Measurements from ENCODE around the gene MRPL12. TPM values are rescaled to one million over a fixed set of nuclear protein-coding genes. Genes with fewer than 3 reads are reported as not detected.

Gene MRPL12
- polyA plus RNA-seq, 4 donors: 46.3 to 258 (median 170) TPM

DNA sequence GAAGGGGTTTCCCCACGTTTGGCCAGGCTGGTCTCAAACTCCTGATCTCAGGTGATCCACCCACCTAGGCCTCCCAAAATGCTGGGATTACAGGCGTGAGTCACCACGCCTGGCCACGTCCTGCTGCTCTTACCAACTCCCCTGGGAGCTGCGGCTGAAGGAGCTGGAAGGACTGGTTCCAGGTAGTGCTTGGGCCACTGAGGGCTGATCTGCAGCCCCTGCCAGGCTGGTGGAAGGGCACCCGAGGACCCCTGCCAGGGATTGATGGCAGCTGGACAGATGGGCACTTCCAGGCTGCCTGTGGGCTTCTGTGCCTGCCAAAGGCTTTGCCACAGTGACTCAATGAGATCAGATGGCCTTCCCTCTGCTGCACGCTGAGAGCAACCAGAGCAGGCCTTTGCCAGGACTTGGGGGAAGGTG is 39.1 kb upstream of the MRPL12 start:
- FAIRE-seq (no peak), DNase-seq (no peak)
- H3K27me3 ChIP-seq (ENCODE audit: control insufficient read depth in 3 of 3, insufficient read depth in 3 of 3, low read length in 3 of 3): no peaks in the 10 kb centered on the region
- no peak overlapping the region for H3K27ac ChIP-seq (ENCODE audit: low read depth in 1 of 3, low read length in 2 of 3)
- H3K4me3 ChIP-seq (ENCODE audit: low read depth in 1 of 3, low read length in 3 of 3): no peak overlapping the region
- 75 to 87% (median 82%) methylated on average over 7 of the region's 7 CpGs for WGBS, 3 donors
- H3K9me3 ChIP-seq (ENCODE audit: control insufficient read depth in 2 of 2, insufficient read depth in 1 of 2, low read depth in 1 of 2, low read length in 1 of 2): no peaks in the 10 kb centered on the region
- H3K4me1 ChIP-seq (ENCODE audit: control insufficient read depth in 3 of 3, insufficient read depth in 2 of 3, low read depth in 1 of 3, low read length in 2 of 3): peaks cover 4 to 10% (median 5%) of the 10 kb centered on the region in 3 donors
- H3K36me3 ChIP-seq (ENCODE audit: control insufficient read depth in 3 of 3, insufficient read depth in 2 of 3, low read depth in 1 of 3, low read length in 3 of 3): peaks cover 0 to 28% (median 0%) of the 10 kb centered on the region in 3 donors

DNA sequence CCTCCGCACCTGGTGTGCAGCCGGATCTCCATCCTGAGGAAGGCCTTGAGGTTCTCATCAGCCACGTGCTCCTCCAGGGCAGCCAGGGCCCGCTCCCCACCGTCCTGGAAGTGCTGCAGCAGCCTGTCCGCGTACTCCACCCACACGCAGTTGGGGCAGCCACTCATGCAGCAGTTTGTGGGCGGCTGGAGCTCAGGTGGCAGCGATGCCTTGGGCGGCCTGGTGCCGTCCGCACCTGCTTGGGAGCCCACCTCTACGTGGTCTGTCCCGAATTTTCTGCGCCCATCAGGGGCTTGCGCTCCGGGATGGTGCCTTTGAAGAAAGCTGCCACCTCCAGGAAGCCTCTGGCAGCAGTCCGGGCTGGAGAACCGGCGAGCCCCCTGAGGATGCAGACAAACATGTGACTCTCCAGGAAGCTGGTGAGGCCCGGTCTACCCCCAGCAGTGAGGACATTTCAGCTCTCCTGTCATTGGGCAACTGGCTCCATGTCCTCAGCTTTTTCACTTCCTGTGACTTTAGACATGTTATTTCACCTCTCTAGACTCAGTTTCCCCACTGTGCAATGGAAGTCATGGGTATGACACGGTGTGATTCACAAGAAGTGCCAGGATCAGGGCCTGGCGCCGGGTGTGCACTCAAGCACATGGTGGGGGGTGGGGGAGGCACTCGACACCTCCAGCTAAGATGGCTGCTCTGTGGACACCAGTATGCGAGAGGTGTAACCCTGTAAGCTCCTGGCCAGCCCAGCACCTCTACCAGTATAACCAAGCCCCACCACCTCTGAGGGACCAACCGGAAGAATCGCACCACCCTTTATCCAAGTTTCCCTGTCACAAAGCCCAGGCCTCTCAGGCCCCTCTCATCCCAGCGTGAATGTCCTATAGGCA is 37.7 kb upstream of the MRPL12 start:
- DNase-seq (peak in 1 of 2 donors; percentile 48), FAIRE-seq (no peak)
- peaks cover 0 to 41% (median 0%) of the 10 kb centered on the region in 3 donors for H3K36me3 ChIP-seq (ENCODE audit: control insufficient read depth in 3 of 3, insufficient read depth in 2 of 3, low read depth in 1 of 3, low read length in 3 of 3)
- no peaks in the 10 kb centered on the region for H3K27me3 ChIP-seq (ENCODE audit: control insufficient read depth in 3 of 3, insufficient read depth in 3 of 3, low read length in 3 of 3)
- H3K27ac ChIP-seq (ENCODE audit: low read depth in 1 of 3, low read length in 2 of 3): peak overlapping the region in 2 of 3 donors; percentile 67 to 86
- H3K4me3 ChIP-seq (ENCODE audit: low read depth in 1 of 3, low read length in 3 of 3): peak overlapping the region; percentile 89 to 90 (median 89)
- H3K4me1 ChIP-seq (ENCODE audit: control insufficient read depth in 3 of 3, insufficient read depth in 2 of 3, low read depth in 1 of 3, low read length in 2 of 3): peaks cover 4 to 10% (median 5%) of the 10 kb centered on the region in 3 donors
- WGBS, 3 donors: 56 to 64% (median 60%) methylated on average over 30 of the region's 30 CpGs
- no peaks in the 10 kb centered on the region for H3K9me3 ChIP-seq (ENCODE audit: control insufficient read depth in 2 of 2, insufficient read depth in 1 of 2, low read depth in 1 of 2, low read length in 1 of 2)

DNA sequence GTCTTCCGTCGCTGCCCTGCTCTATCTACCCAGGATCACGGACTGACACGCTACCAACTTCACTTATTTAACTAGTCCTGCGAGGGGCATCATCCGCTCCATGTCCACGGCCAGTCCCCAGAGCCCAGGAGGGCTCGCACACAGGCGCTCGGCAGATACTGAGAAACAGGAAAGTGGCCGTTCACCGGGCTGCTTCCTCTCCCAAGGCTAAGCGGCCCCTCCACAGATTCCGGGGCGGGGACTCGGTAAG is 37.1 kb upstream of the MRPL12 start:
- no peak for FAIRE-seq
- no peak for DNase-seq
- 0% methylated on average over 16 of the region's 16 CpGs for WGBS, 3 donors

DNA sequence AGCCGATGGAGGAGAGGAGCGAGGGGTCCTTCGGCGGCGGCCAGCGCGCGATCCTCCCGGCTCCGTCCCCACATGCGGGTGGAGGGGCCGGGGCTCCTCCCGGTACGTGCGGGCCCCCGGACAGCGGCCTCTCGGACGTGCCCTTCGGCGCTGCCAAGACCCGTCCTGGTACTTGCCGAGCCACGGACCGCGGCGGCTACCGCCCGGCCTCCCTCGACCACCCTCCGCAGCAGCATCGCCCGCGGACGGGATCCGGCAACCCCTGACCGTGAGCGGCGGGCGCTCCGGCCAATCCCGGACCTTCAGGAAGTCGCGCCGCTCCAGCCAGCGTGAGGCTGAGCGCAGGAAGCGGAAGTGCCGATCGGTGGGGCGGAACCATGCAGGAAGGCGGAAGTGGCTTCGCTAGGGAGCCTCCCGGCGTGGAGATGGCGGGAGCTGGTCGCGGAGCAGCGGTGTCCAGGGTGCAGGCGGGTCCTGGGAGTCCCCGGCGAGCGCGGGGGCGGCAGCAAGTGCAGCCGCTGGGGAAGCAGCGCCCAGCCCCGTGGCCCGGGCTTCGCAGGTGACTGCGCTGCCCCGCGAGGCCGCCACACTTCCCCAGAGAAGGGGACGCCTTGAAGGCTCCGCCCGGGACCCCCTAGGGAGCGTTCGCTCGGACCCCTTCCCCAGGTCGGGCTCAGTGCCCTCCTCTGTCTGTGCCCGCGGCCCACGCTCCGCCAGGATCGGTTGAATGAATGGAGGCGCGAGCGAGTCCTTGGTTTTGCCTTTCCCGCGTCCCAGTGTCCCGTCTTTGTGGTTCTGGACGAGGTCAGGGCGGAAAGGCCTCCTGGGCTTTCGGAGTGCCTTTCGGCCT is 36.6 kb upstream of the MRPL12 start, which contains the start of the genes CCDC137 and OXLD1:
Gene CCDC137 (plus strand): TSS at position 396 of the 850 bp plus-strand sequence. CDS start 30 bp downstream, at position 426.
Gene OXLD1 (minus strand): TSS at position 264 of the 850 bp plus-strand sequence. CDS start 28 bp downstream, at position 236.
- H3K27ac ChIP-seq (ENCODE audit: low read depth in 1 of 3, low read length in 2 of 3): peak within 1 kb of the TSS; percentile 66 to 86 (median 67)
- H3K36me3 ChIP-seq (ENCODE audit: control insufficient read depth in 3 of 3, insufficient read depth in 2 of 3, low read depth in 1 of 3, low read length in 3 of 3): peaks cover 3 to 52% (median 4%) of the 10 kb centered on the region in 3 donors
- FAIRE-seq: no peak
- DNase-seq: peak; percentile 94 to 97
- H3K9me3 ChIP-seq (ENCODE audit: control insufficient read depth in 2 of 2, insufficient read depth in 1 of 2, low read depth in 1 of 2, low read length in 1 of 2): no peaks in the 10 kb centered on the region
- H3K27me3 ChIP-seq (ENCODE audit: control insufficient read depth in 3 of 3, insufficient read depth in 3 of 3, low read length in 3 of 3): no peaks in the 10 kb centered on the region
- WGBS, 3 donors: 0 to 1% (median 0%) methylated on average over 48 to 96 of the region's 96 CpGs
- peak within 1 kb of the TSS; percentile 89 to 90 (median 89) for H3K4me3 ChIP-seq (ENCODE audit: low read depth in 1 of 3, low read length in 3 of 3)
- H3K4me1 ChIP-seq (ENCODE audit: control insufficient read depth in 3 of 3, insufficient read depth in 2 of 3, low read depth in 1 of 3, low read length in 2 of 3): peaks cover 4 to 10% (median 5%) of the 10 kb centered on the region in 3 donors

More for the DNA sequence above, 37.1 kb upstream of the MRPL12 start:
- Histone ChIP-seq H3K4me1 (ENCODE audit: control insufficient read depth in 3 of 3, insufficient read depth in 2 of 3, low read depth in 1 of 3, low read length in 2 of 3) (peaks cover 4 to 10% (median 5%) of the 10 kb centered on the region in 3 donors), H3K4me3 (ENCODE audit: low read depth in 1 of 3, low read length in 3 of 3) (peak overlapping the region; percentile 89 to 90 (median 89)), H3K27ac (ENCODE audit: low read depth in 1 of 3, low read length in 2 of 3) (peak overlapping the region; percentile 57 to 86 (median 67)), H3K36me3 (ENCODE audit: control insufficient read depth in 3 of 3, insufficient read depth in 2 of 3, low read depth in 1 of 3, low read length in 3 of 3) (peaks cover under 1 to 46% (median under 1%) of the 10 kb centered on the region in 3 donors), H3K9me3 (ENCODE audit: control insufficient read depth in 2 of 2, insufficient read depth in 1 of 2, low read depth in 1 of 2, low read length in 1 of 2) (no peaks in the 10 kb centered on the region), H3K27me3 (ENCODE audit: control insufficient read depth in 3 of 3, insufficient read depth in 3 of 3, low read length in 3 of 3) (no peaks in the 10 kb centered on the region)

DNA sequence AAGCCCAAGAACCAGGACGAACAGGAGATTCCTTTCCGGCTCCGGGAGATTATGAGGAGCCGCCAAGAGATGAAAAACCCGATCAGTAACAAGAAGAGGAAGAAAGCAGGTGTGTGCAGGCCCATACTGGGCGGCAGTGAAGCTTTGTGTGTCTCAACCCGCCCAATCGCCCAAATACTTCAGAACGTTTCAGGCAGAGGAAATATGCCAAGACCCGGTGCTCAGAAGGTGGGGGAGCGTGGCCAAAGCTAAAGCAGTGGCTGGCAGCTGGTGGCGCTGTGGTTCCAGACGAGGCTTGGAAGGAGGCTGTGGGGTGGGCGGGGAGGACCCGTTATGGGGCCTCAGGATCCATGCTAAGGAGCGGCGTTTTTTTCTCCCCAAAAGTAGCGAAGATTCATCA is 35.4 kb upstream of the MRPL12 start:
- FAIRE-seq (no peak), DNase-seq (no peak)
- WGBS, 3 donors: 85 to 87% (median 85%) methylated on average over 18 of the region's 18 CpGs
- H3K9me3 ChIP-seq (ENCODE audit: control insufficient read depth in 2 of 2, insufficient read depth in 1 of 2, low read depth in 1 of 2, low read length in 1 of 2): no peaks in the 10 kb centered on the region
- no peak overlapping the region for H3K4me3 ChIP-seq (ENCODE audit: low read depth in 1 of 3, low read length in 3 of 3)
- H3K27me3 ChIP-seq (ENCODE audit: control insufficient read depth in 3 of 3, insufficient read depth in 3 of 3, low read length in 3 of 3): no peaks in the 10 kb centered on the region
- H3K4me1 ChIP-seq (ENCODE audit: control insufficient read depth in 3 of 3, insufficient read depth in 2 of 3, low read depth in 1 of 3, low read length in 2 of 3): peaks cover 4 to 10% (median 5%) of the 10 kb centered on the region in 3 donors
- peaks cover 3 to 64% (median 6%) of the 10 kb centered on the region in 3 donors for H3K36me3 ChIP-seq (ENCODE audit: control insufficient read depth in 3 of 3, insufficient read depth in 2 of 3, low read depth in 1 of 3, low read length in 3 of 3)
- no peak overlapping the region for H3K27ac ChIP-seq (ENCODE audit: low read depth in 1 of 3, low read length in 2 of 3)

DNA sequence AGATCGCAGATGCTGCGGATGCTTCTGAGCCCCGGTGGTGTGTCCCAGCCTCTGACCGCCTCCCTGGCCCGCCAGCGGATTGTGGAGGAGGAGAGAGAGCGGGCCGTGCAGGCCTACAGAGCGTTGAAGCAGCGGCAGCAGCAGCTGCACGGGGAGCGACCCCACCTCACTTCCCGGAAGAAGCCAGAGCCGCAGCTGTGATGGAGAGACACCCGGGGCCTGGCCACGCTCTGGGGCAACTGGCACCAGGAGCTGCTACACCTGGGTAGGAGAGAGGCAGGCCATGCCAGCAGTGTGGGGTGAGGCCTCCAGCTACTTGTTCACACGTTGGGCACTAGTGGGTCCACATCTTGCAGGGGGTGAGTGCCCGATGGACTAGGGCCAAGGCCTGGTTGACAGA is 30.7 kb upstream of the MRPL12 start:
- no peak for FAIRE-seq
- DNase-seq: no peak
- 81 to 88% (median 87%) methylated on average over 18 of the region's 18 CpGs for WGBS, 3 donors
- Histone ChIP-seq H3K4me3 (ENCODE audit: low read depth in 1 of 3, low read length in 3 of 3) (no peak overlapping the region), H3K4me1 (ENCODE audit: control insufficient read depth in 3 of 3, insufficient read depth in 2 of 3, low read depth in 1 of 3, low read length in 2 of 3) (peaks cover 0 to 4% (median 3%) of the 10 kb centered on the region in 3 donors), H3K36me3 (ENCODE audit: control insufficient read depth in 3 of 3, insufficient read depth in 2 of 3, low read depth in 1 of 3, low read length in 3 of 3) (peaks cover 6 to 75% (median 10%) of the 10 kb centered on the region in 3 donors), H3K27me3 (ENCODE audit: control insufficient read depth in 3 of 3, insufficient read depth in 3 of 3, low read length in 3 of 3) (no peaks in the 10 kb centered on the region), H3K27ac (ENCODE audit: low read depth in 1 of 3, low read length in 2 of 3) (no peak overlapping the region), H3K9me3 (ENCODE audit: control insufficient read depth in 2 of 2, insufficient read depth in 1 of 2, low read depth in 1 of 2, low read length in 1 of 2) (peaks cover 0 to 5% of the 10 kb centered on the region in 2 donors)

DNA sequence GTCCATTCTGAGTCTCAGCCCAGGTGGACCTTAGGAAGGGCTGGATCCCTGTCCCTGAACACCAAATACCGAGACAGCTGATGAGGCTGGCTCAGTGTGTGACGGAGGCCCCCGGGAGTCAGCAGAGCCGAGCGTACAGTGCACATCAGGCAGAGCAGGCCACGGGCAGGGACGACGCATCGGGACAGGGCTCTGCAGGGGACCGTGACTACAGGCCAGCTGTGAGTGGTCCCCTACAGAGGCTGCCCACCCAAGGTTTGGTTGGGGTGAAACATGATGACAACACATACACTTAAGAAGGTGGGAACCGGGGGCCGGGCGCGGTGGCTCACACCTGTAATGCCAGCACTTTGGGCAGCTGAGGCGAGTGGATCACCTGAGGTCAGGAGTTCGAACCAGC is 30.2 kb upstream of the MRPL12 start:
- Histone ChIP-seq H3K9me3 (ENCODE audit: control insufficient read depth in 2 of 2, insufficient read depth in 1 of 2, low read depth in 1 of 2, low read length in 1 of 2) (peaks cover 0 to 5% of the 10 kb centered on the region in 2 donors), H3K4me3 (ENCODE audit: low read depth in 1 of 3, low read length in 3 of 3) (no peak overlapping the region), H3K27ac (ENCODE audit: low read depth in 1 of 3, low read length in 2 of 3) (no peak overlapping the region), H3K4me1 (ENCODE audit: control insufficient read depth in 3 of 3, insufficient read depth in 2 of 3, low read depth in 1 of 3, low read length in 2 of 3) (peaks cover 0 to 1% (median 0%) of the 10 kb centered on the region in 3 donors), H3K36me3 (ENCODE audit: control insufficient read depth in 3 of 3, insufficient read depth in 2 of 3, low read depth in 1 of 3, low read length in 3 of 3) (peaks cover 6 to 71% (median 10%) of the 10 kb centered on the region in 3 donors), H3K27me3 (ENCODE audit: control insufficient read depth in 3 of 3, insufficient read depth in 3 of 3, low read length in 3 of 3) (no peaks in the 10 kb centered on the region)
- no peak for FAIRE-seq
- 92 to 96% (median 93%) methylated on average over 12 to 16 of the region's 16 CpGs for WGBS, 3 donors
- no peak for DNase-seq
